Calu3 (cell line): ENCODE data around the gene HBE1. TPM values are rescaled to one million over a fixed set of nuclear protein-coding genes. Genes with fewer than 3 reads are reported as not detected.

Experiments
- BruUV-seq: library from RNA; stranded (reverse); fragments of 400-500 nt; replicated peaks from 2 replicates; lab custom pipeline; 2021; lab: Mats Ljungman, UMichigan
- CTCF ChIA-PET: fragments of 300-600 bp; sonication (Branson Sonifier 250); formaldehyde crosslinking; loops from one replicate; lab custom pipeline; 2022; ENCODE audit warnings: antibody characterized with exemption; lab: Charles Lee
- DNase-seq: peaks from one replicate; pipeline ENCODE4 v3.0.0; 2022
- H3K27ac Mint-ChIP-seq: one replicate; pipeline ENCODE4 v1.8.0; 2022; ENCODE audit warnings: mixed read lengths; ENCODE audit not compliant: unreplicated experiment
- H3K27me3 Mint-ChIP-seq: one replicate; pipeline ENCODE4 v1.8.0; 2022; ENCODE audit warnings: mixed read lengths; ENCODE audit not compliant: unreplicated experiment
- H3K36me3 Mint-ChIP-seq: one replicate; pipeline ENCODE4 v1.8.0; 2022; ENCODE audit warnings: mild to moderate bottlenecking, moderate library complexity, mixed read lengths; ENCODE audit not compliant: insufficient read depth, unreplicated experiment
- H3K4me1 Mint-ChIP-seq: one replicate; pipeline ENCODE4 v1.8.0; 2022; ENCODE audit warnings: mild to moderate bottlenecking, low read depth, mixed read lengths; ENCODE audit not compliant: unreplicated experiment
- H3K4me3 Mint-ChIP-seq: one replicate; pipeline ENCODE4 v1.8.0; 2022; ENCODE audit warnings: mild to moderate bottlenecking, low read depth, moderate library complexity, mixed read lengths; ENCODE audit not compliant: unreplicated experiment
- H3K9me3 Mint-ChIP-seq: one replicate; pipeline ENCODE4 v1.8.0; 2022; ENCODE audit warnings: low read depth, mixed read lengths; ENCODE audit not compliant: unreplicated experiment
- CTCF ChIP-seq: fragments of 200-600 bp; IDR thresholded peaks from one replicate; pipeline ENCODE4 v1.8.0; 2022; ENCODE audit warnings: antibody characterized with exemption; ENCODE audit not compliant: unreplicated experiment
- intact Hi-C: fragments of 100-400 bp; cut with micrococcal nuclease; formaldehyde crosslinking; loops from one replicate; pipeline ENCODE4 v1.10.0; 2022; ENCODE audit not compliant: unreplicated experiment
- total RNA-seq: library from RNA; stranded (reverse); gene quantifications from 2 replicates; pipeline ENCODE4 v1.2.3, GENCODE V29; 2022

The HBE1 gene
- total RNA-seq, 1 experiment from 2014 or later: not detected

DNA sequence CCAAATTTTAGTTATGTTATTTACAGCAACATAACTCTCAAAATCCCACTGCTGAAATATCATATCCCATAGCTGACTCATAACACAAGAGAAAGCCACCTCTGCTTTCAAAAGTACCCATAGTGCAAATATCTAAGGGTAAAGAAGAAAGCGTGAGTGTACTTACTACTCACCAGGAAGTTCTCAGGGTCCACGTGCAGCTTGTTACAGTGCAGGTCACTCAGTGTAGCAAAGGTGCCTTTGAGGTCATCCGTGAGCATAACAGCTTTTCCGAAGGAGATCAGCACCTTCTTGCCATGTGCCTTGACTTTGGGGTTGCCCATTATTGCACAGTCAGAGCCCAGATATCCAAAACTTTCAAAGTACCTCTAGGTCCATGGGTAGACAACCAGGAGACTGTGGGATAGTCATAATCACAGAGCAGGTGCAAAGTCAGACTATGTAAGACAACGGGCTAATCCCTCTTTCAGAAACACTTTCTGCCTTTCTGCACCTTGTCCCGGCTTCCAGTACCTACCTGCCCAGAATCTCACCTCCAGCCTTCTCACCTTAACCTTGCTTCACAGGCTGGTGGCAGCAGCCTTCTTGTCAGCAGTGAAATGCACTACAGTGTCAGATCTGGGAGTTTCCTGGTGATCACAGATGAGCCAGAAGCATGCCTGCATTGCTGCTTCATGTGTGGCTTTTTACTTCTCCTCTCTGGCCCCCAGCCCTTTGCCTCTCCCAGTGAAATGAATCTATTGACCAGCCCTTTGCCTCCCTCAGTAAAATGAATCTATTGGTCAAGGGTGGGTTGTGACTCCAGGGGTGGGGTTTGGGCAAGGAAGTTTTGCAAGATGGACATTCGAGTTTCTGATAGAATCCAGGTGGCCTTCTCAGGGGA lies 26.6 kb downstream of the HBE1 start:
- no peaks in the 10 kb centered on the region for H3K9me3 Mint-ChIP-seq
- intact Hi-C loops: no loop called here
- no TSS peak for BruUV-seq
- CTCF ChIA-PET: no interaction called here
- H3K4me3 Mint-ChIP-seq: no peak overlapping the region
- no peak for TF ChIP-seq CTCF
- no peak for DNase-seq
- no peaks in the 10 kb centered on the region for H3K36me3 Mint-ChIP-seq
- H3K27ac Mint-ChIP-seq: no peak overlapping the region
- H3K27me3 Mint-ChIP-seq: peaks cover 38% of the 10 kb centered on the region
- no peaks in the 10 kb centered on the region for H3K4me1 Mint-ChIP-seq

GRCh38 chr11:5242208-5242607 lies 27.5 kb downstream of the HBE1 start:
- Mint-ChIP-seq H3K36me3 (no peaks in the 10 kb centered on the region), H3K9me3 (no peaks in the 10 kb centered on the region), H3K4me1 (no peaks in the 10 kb centered on the region), H3K27ac (no peak overlapping the region), H3K27me3 (peaks cover 28% of the 10 kb centered on the region), H3K4me3 (no peak overlapping the region)
- no peak for TF ChIP-seq CTCF
- no peak for DNase-seq
- no TSS peak for BruUV-seq
- CTCF ChIA-PET: no interaction called here
- intact Hi-C loops: no loop called here

- CTCF ChIA-PET: no interaction called here
- Mint-ChIP-seq H3K27me3 (peaks cover 20% of the 10 kb centered on the region), H3K36me3 (no peaks in the 10 kb centered on the region), H3K27ac (no peak overlapping the region), H3K4me3 (no peak overlapping the region), H3K4me1 (no peaks in the 10 kb centered on the region), H3K9me3 (no peaks in the 10 kb centered on the region)
- intact Hi-C loops: no loop called here
- TF ChIP-seq CTCF: no peak
- DNase-seq: no peak
- no TSS peak for BruUV-seq
Measured at GRCh38 chr11:5241458-5241857, 28.3 kb downstream of the HBE1 start.

DNA sequence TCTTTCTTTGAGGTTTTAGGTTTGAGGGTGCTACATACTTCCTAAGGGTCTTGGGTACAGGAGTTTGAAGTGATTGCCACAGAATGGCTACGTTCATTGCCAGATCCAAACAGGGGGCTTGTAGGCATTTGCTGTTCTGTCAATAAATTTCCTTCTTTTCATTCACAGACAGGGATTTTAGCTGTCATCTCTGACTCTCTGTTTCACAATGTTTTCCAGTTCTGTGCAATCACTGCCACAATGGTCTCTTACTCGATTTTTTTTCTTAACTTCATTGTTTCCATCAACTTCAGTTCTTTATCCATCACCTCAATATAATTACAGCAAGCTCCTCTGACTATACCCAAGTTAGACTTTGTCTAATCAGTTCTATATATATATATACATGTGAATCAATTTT lies 29.3 kb downstream of the HBE1 start:
- Mint-ChIP-seq H3K4me1 (no peaks in the 10 kb centered on the region), H3K27me3 (peaks cover 10% of the 10 kb centered on the region), H3K36me3 (no peaks in the 10 kb centered on the region), H3K4me3 (no peak overlapping the region), H3K9me3 (no peaks in the 10 kb centered on the region), H3K27ac (no peak overlapping the region)
- no peak for DNase-seq
- BruUV-seq: no TSS peak
- TF ChIP-seq CTCF: no peak
- CTCF ChIA-PET: no interaction called here
- intact Hi-C loops: no loop called here
